Measurements from ENCODE around the gene SPPL2B. TPM values are rescaled to one million over a fixed set of nuclear protein-coding genes. Genes with fewer than 3 reads are reported as not detected.

SPPL2B gene
- total RNA-seq, 1 donor, result 25.5 TPM

DNA sequence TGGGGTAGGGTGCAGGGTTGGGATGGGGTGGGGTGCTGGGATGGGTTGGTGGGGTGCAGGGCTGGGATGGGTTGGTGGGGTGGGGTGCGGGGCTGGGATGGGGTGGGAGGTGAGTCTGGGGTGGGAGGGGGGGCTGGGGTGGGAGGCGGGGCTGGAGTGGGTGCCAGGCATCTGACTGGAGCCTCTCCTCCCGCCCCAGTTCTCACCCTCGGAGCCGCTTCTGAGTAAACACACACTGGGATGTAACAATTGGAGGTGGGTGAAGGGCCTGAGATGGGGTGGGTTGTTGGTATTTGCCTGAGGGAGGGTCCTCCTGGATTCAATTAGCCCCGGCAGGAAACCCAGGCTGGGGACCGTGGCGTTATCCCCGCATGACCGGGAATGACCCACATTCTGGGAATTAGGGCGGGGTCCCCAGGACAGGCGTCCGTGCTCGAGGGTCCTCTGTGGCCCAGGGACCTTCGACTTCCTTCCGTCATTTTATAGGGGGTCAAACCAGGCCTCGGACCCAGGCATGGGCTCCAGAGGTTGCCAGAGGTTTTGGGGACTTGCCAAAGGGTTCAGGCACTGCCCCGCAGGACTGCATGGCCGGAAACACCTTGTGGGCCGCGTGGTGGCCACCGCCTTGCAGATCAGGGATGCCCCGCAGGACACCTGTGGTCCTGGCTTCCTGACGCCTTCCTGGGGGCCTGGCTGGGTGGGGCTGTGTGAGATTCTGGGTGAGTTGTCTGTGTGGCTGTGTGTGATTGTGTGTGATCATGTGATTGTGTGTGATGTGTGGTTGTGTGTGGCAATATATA is 33.0 kb downstream of the SPPL2B start:
- DNase-seq (ENCODE audit: low read depth), result no peak
- H3K4me3 ChIP-seq (ENCODE audit: low read depth, low read length), result no peak overlapping the region
- TF ChIP-seq CTCF (IDR thresholded peaks at IDR 0.05; ENCODE audit: insufficient read depth, low read depth, low read length), result no peak

DNA sequence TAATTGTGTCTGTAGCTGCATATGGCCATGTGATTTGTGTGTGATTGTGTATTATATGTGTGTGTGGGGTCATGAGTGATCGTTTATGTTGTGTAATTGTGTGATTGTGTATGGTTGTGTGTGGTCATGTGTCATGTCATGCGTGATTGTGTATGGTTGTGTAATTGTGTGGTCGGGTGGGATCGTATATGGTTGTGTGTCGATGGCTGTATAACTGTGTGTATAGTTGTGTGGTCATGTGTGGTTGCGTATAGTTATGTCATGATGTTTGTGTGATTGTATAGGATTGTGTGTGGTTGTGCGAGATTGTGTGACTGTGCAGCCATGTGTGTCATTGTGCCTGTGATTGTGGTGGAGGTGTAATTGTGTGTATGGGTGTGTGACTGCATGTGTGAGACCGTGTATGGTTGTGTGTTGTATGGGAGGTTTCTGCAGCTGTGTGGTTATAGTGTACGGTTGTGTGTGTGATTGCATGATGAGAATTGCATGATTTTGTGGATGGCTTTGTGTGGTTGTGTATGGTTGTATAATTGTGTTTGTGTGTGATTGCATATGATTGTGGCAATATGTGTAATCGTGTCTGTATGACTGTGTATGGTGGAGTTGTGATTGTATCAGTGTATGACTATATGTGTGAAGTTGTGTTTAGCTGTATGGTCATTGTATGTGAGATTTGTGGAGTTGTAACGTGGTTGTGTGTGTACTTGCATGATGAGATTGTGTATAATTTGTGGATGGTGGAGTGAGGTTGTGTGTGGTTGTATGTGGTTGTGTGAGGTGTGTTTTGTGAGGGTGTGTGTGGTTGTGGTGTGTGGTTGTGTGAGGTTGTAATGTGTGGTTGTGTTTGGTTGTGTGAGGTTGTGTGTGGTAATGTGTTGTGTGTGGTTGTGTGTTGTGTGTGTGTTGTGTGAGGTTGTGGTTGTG is 33.8 kb downstream of the SPPL2B start:
- TF ChIP-seq CTCF (IDR thresholded peaks at IDR 0.05; ENCODE audit: insufficient read depth, low read depth, low read length), result no peak
- no peak for DNase-seq (ENCODE audit: low read depth)
- H3K4me3 ChIP-seq (ENCODE audit: low read depth, low read length), result no peak overlapping the region

DNA sequence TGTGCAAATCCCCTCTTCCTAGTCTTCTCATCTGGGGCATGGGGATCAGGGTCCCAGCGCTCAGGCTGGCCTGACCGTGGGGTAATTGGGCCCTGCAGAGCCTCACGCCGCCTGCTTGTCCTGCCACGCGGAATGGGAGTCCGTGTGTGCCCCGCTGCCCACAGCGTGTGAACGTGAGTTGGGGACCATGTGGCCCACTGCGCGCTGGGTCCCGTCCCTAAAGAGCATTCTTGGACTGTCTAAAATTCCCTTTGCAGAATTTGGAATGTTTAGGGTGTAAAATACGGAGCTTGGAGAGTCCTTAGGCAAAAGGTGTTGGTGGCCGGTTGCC is 34.5 kb downstream of the SPPL2B start:
- TF ChIP-seq CTCF (IDR thresholded peaks at IDR 0.05; ENCODE audit: insufficient read depth, low read depth, low read length), result no peak

GRCh38 chr19:2363419-2363818 is 34.9 kb downstream of the SPPL2B start:
- TF ChIP-seq CTCF (IDR thresholded peaks at IDR 0.05; ENCODE audit: insufficient read depth, low read depth, low read length), result no peak
- no peak for DNase-seq (ENCODE audit: low read depth)
- H3K4me3 ChIP-seq (ENCODE audit: low read depth, low read length), result no peak overlapping the region

More for the DNA sequence above, 34.5 kb downstream of the SPPL2B start:
- DNase-seq (ENCODE audit: low read depth), result no peak
- H3K4me3 ChIP-seq (ENCODE audit: low read depth, low read length), result no peak overlapping the region

DNA sequence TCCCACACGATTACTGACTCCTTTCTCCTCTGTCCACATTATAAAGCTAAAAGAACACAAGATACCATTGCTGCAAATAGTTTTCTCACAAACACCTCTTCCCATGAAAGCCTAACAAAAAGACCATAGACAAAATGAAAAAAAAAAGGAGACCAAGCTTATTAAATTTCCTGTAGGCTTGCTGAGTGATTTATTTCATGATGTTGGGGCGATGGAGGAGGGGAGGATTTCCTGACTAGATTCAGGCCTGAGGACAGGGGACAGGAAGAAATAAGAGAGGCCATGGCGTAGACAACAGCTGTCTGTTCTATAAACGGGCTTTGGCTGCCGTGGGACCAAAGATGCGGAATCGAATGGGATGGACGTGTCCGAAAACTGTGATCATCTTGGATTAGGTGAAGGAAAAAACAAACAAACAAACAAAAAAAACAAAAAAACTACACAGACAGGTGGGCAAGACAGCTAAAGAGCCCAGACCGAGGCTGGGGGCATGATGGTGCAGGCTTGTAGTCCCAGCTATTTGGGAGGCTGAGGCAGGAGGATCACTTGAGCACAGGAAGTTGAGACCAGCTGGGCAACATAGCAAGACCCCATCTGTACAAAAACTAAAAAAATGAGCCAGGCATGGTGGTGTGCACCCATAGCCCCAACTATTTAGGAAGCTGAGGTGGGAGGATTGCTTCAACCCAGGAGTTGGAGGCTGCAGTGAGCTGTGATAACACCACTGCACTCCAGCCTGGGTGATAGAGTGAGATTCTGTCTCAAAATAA is 36.9 kb downstream of the SPPL2B start:
- TF ChIP-seq CTCF (IDR thresholded peaks at IDR 0.05; ENCODE audit: insufficient read depth, low read depth, low read length), result no peak
- H3K4me3 ChIP-seq (ENCODE audit: low read depth, low read length), result no peak overlapping the region
- no peak for DNase-seq (ENCODE audit: low read depth)

- no peak for TF ChIP-seq CTCF (IDR thresholded peaks at IDR 0.05; ENCODE audit: insufficient read depth, low read depth, low read length)
- no peak overlapping the region for H3K4me3 ChIP-seq (ENCODE audit: low read depth, low read length)
- peak; percentile 19 for DNase-seq (ENCODE audit: low read depth)
Observed at GRCh38 chr19:2371656-2372055, 43.2 kb downstream of the SPPL2B start.

All from fibroblast of villous mesenchyme (primary cell).